Activated B cell treated with CpG ODN at 0.5 μM for 24 hours (primary cell): ENCODE results near the gene VPS51. TPM values are rescaled to one million over a fixed set of nuclear protein-coding genes. Genes with fewer than 3 reads are reported as not detected.
A peak's percentile ranks its signal among the peaks of the same experiment; 100 is the strongest.

Source experiments
- ATAC-seq: fragments of 200-7000 bp; cut with Tn5 transposase; one replicate; pipeline ENCODE4 v1.10.0; 2021; ENCODE audit warnings: low read depth, mild to moderate bottlenecking, moderate library complexity
- CTCF ChIA-PET: fragments of 350-600 bp; sonication (Branson Sonifier 250); formaldehyde crosslinking; loops from one replicate; lab custom pipeline; 2021; ENCODE audit warnings: antibody characterized with exemption; lab: Charles Lee
- POLR2A ChIA-PET: fragments of 350-600 bp; sonication (Branson Sonifier 250); formaldehyde crosslinking; loops from one replicate; lab custom pipeline; 2021; ENCODE audit warnings: antibody characterized with exemption; lab: Charles Lee
- DNase-seq: peaks from one replicate; pipeline ENCODE4 v3.0.0; 2022
- H3K27ac Mint-ChIP-seq: one replicate; pipeline ENCODE4 v1.8.0; 2020; ENCODE audit warnings: mixed read lengths
- H3K27me3 Mint-ChIP-seq: one replicate; pipeline ENCODE4 v1.8.0; 2021; ENCODE audit warnings: mixed read lengths
- H3K36me3 Mint-ChIP-seq: one replicate; pipeline ENCODE4 v1.8.0; 2021; ENCODE audit warnings: low read depth, mixed read lengths
- H3K4me1 Mint-ChIP-seq: one replicate; pipeline ENCODE4 v1.8.0; 2021; ENCODE audit warnings: mixed read lengths
- H3K4me3 Mint-ChIP-seq: one replicate; pipeline ENCODE4 v1.8.0; 2020; ENCODE audit warnings: mild to moderate bottlenecking, mixed read lengths
- H3K9me3 Mint-ChIP-seq: one replicate; pipeline ENCODE4 v1.8.0; 2020; ENCODE audit warnings: mixed read lengths
- intact Hi-C: fragments of 100-400 bp; cut with micrococcal nuclease; formaldehyde crosslinking; loops from one replicate; pipeline ENCODE4 v1.15.1; 2024
- total RNA-seq: library from RNA; stranded (reverse); gene quantifications from 2 replicates; pipeline ENCODE4 v1.2.3, GENCODE V29; 2022
- TF ChIP-seq, protein P1 (sequence below): fragments of 200-600 bp; IDR thresholded peaks from one replicate; pipeline ENCODE4 v1.8.0; 2022; ENCODE audit warnings: antibody characterized with exemption, mild to moderate bottlenecking

The VPS51 gene
- total RNA-seq, 1 donor from 2014 or later = 243 TPM

DNA sequence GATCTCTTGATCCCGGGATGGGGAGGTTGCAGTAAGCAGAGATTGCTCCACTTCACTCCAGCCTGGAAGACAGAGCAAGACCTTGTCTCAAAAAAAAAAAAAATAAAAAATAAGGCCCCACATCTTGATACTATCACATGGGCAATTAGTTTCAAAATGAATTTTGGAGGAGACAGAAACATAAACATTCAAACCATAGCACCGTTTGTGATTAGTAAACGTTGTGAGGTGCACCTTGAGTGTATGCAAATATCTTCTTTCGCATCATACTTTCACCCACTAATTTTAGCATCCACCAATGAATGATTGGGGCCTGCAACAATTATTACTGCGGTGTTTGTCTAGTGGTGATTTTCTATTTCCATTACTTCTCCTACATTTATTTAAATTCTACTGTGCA is 63.0 kb downstream of the VPS51 start:
- Mint-ChIP-seq H3K27me3 (no peaks in the 10 kb centered on the region), H3K4me3 (no peak overlapping the region), H3K36me3 (no peaks in the 10 kb centered on the region), H3K27ac (no peak overlapping the region), H3K9me3 (no peaks in the 10 kb centered on the region), H3K4me1 (peaks cover 7% of the 10 kb centered on the region)
- peak; percentile 34 for ATAC-seq
- POLR2A ChIA-PET = no interaction called here
- TF ChIP-seq, protein P1, sequence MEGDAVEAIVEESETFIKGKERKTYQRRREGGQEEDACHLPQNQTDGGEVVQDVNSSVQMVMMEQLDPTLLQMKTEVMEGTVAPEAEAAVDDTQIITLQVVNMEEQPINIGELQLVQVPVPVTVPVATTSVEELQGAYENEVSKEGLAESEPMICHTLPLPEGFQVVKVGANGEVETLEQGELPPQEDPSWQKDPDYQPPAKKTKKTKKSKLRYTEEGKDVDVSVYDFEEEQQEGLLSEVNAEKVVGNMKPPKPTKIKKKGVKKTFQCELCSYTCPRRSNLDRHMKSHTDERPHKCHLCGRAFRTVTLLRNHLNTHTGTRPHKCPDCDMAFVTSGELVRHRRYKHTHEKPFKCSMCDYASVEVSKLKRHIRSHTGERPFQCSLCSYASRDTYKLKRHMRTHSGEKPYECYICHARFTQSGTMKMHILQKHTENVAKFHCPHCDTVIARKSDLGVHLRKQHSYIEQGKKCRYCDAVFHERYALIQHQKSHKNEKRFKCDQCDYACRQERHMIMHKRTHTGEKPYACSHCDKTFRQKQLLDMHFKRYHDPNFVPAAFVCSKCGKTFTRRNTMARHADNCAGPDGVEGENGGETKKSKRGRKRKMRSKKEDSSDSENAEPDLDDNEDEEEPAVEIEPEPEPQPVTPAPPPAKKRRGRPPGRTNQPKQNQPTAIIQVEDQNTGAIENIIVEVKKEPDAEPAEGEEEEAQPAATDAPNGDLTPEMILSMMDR = no peak
- no peak for DNase-seq
- CTCF ChIA-PET = interaction anchor here (0.6 kb wide), 1 partner anchor 218 kb away, joined by 3 read pairs; no protein-coding TSS in a partner anchor
- intact Hi-C loops = no loop called here

DNA sequence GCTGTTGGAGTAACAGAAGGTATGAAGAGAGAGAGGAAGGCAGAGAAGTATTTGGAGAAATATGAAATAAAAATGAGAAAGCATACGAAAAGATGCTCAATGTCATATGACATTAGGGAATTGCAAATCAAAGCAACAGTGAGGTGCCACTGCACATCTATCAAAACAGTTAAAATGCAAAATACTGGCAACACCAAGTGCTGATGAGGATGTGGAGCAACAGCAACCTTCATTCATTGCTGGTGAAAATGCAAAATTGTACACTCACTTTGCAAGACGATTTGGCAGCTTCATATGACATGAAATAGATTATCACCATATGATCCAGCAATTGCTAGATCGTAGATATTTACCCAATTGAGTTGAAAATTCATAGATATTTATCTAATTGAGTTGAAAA is 64.6 kb downstream of the VPS51 start:
- H3K9me3 Mint-ChIP-seq = no peaks in the 10 kb centered on the region
- ChIA-PET POLR2A (no interaction called here), CTCF (no interaction called here)
- peaks cover 7% of the 10 kb centered on the region for H3K4me1 Mint-ChIP-seq
- intact Hi-C loops = no loop called here
- no peaks in the 10 kb centered on the region for H3K36me3 Mint-ChIP-seq
- ATAC-seq (no peak), DNase-seq (no peak)
- H3K4me3 Mint-ChIP-seq = no peak overlapping the region
- H3K27me3 Mint-ChIP-seq = no peaks in the 10 kb centered on the region
- no peak overlapping the region for H3K27ac Mint-ChIP-seq
- TF ChIP-seq, protein P1 = no peak

Other genes starting within 250 kb of the VPS51 start
- 357 and 360 TPM in 2 replicates for gene EHD1, start 217.6 kb upstream of the VPS51 start, total RNA-seq
- gene ATG2A, start 179.0 kb upstream of the VPS51 start, total RNA-seq = 31.2 and 35.0 TPM in 2 replicates
- gene PPP2R5B, start 171.5 kb upstream of the VPS51 start, total RNA-seq = 12.0 and 12.6 TPM in 2 replicates
- gene GPHA2, start 160.3 kb upstream of the VPS51 start, total RNA-seq = 0.33 and 0.71 TPM in 2 replicates
- 0.20 and 1.5 TPM in 2 replicates for gene MAJIN, start 124.1 kb upstream of the VPS51 start, total RNA-seq
- 0.07 and 0.24 TPM in 2 replicates for gene BATF2, start 99.2 kb upstream of the VPS51 start, total RNA-seq
- gene ARL2, start 82.1 kb upstream of the VPS51 start, total RNA-seq = 65.6 and 79.4 TPM in 2 replicates
- 17.3 and 19.3 TPM in 2 replicates for gene SNX15, start 68.8 kb upstream of the VPS51 start, total RNA-seq
- 3.8 and 5.4 TPM in 2 replicates for gene SAC3D1, start 55.0 kb upstream of the VPS51 start, total RNA-seq
- 11.3 and 13.4 TPM in 2 replicates for gene NAALADL1, start 37.7 kb upstream of the VPS51 start, total RNA-seq
- gene CDCA5, start 12.2 kb upstream of the VPS51 start, total RNA-seq = 2.6 and 3.4 TPM in 2 replicates
- gene ZFPL1, start 12.0 kb upstream of the VPS51 start, total RNA-seq = 35.7 and 36.6 TPM in 2 replicates
- gene TM7SF2, start 15.7 kb downstream of the VPS51 start, total RNA-seq = 24.6 and 25.4 TPM in 2 replicates
- 11.3 and 13.4 TPM in 2 replicates for gene ZNHIT2, start 21.5 kb downstream of the VPS51 start, total RNA-seq
- gene FAU, start 25.9 kb downstream of the VPS51 start, total RNA-seq = 1,416 and 1,501 TPM in 2 replicates
- 60.0 and 62.4 TPM in 2 replicates for gene MRPL49, start 26.1 kb downstream of the VPS51 start, total RNA-seq
- 232 and 238 TPM in 2 replicates for gene SYVN1, start 38.3 kb downstream of the VPS51 start, total RNA-seq
- gene SPDYC, start 74.0 kb downstream of the VPS51 start, total RNA-seq = not detected in 2 replicates
- gene CAPN1, start 85.7 kb downstream of the VPS51 start, total RNA-seq = 239 and 260 TPM in 2 replicates
- 37.1 and 43.4 TPM in 2 replicates for gene POLA2, start 165.7 kb downstream of the VPS51 start, total RNA-seq
- 0.18 and 0.83 TPM in 2 replicates for gene CDC42EP2, start 218.7 kb downstream of the VPS51 start, total RNA-seq
- gene DPF2, start 237.6 kb downstream of the VPS51 start, total RNA-seq = 88.3 and 89.6 TPM in 2 replicates